Endodermal cell (in vitro differentiated cells): ENCODE data around the gene SAMD8. TPM values are rescaled to one million over a fixed set of nuclear protein-coding genes. Genes with fewer than 3 reads are reported as not detected.
A peak's percentile ranks its signal among the peaks of the same experiment; 100 is the strongest.
"Not testable (repeated sequence)": the region's sequence is repeated elsewhere in the genome, so short reads cannot be mapped to it uniquely, and the experiment has no call there.

Source experiments
- DNase-seq: peaks from one replicate; pipeline ENCODE4 v3.0.0-alpha.2; 2017
- H3K27ac ChIP-seq: 2 replicates; pipeline ENCODE4 v1.5.1; 2013; ENCODE audit warnings: mild to moderate bottlenecking, low read depth, low read length, moderate library complexity
- H3K27me3 ChIP-seq: 2 replicates; pipeline ENCODE4 v1.6.1; 2013; ENCODE audit warnings: mild to moderate bottlenecking, low read length, moderate library complexity; ENCODE audit not compliant: insufficient read depth, control insufficient read depth, poor library complexity, severe bottlenecking
- H3K36me3 ChIP-seq: 2 replicates; pipeline ENCODE4 v1.7.0; 2013; ENCODE audit warnings: mild to moderate bottlenecking, low read length, moderate library complexity; ENCODE audit not compliant: control insufficient read depth, insufficient read depth
- H3K4me1 ChIP-seq: one replicate; pipeline ENCODE4 v1.7.0; 2013; ENCODE audit warnings: low read length; ENCODE audit not compliant: control insufficient read depth, insufficient read depth
- H3K4me3 ChIP-seq: 2 replicates; pipeline ENCODE4 v1.5.1; 2013; ENCODE audit warnings: mild to moderate bottlenecking, low read length, moderate library complexity
- H3K9ac ChIP-seq: 2 replicates; pipeline ENCODE4 v1.6.1; 2013; ENCODE audit warnings: mild to moderate bottlenecking, low read length, moderate library complexity; ENCODE audit not compliant: poor library complexity, severe bottlenecking; ENCODE audit errors: extremely low read depth
- H3K9me3 ChIP-seq: 2 replicates; pipeline ENCODE4 v1.6.1; 2013; ENCODE audit warnings: mild to moderate bottlenecking, low read length, moderate library complexity; ENCODE audit not compliant: control insufficient read depth
- H3K27ac Mint-ChIP-seq: 2 replicates; pipeline ENCODE4 v1.8.0; 2020; ENCODE audit warnings: mixed read lengths
- H3K27me3 Mint-ChIP-seq: 2 replicates; pipeline ENCODE4 v1.8.0; 2021; ENCODE audit warnings: mild to moderate bottlenecking, mixed read lengths; ENCODE audit not compliant: insufficient read depth
- H3K36me3 Mint-ChIP-seq: 2 replicates; pipeline ENCODE4 v1.8.0; 2020; ENCODE audit warnings: low read depth, mixed read lengths
- H3K4me1 Mint-ChIP-seq: 2 replicates; pipeline ENCODE4 v1.8.0; 2020; ENCODE audit warnings: mixed read lengths
- H3K4me3 Mint-ChIP-seq: 2 replicates; pipeline ENCODE4 v1.8.0; 2020; ENCODE audit warnings: mild to moderate bottlenecking, moderate library complexity, mixed read lengths
- H3K9me3 Mint-ChIP-seq: 2 replicates; pipeline ENCODE4 v1.8.0; 2020; ENCODE audit warnings: mild to moderate bottlenecking, mixed read lengths
- CTCF ChIP-seq: fragments of 200-600 bp; sonication (generic); conservative IDR thresholded peaks from 2 replicates; pipeline ENCODE4 v1.5.0; 2021; ENCODE audit warnings: antibody characterized with exemption, mild to moderate bottlenecking
- WGBS, 2 experiments: methylation state at CpG; one replicate each; pipeline versions ENCODE4 v1.1.5 to v1.1.7; 2013; ENCODE audit warnings: missing lambda C conversion rate in 2 of 2, mixed read lengths in 1 of 2; ENCODE audit not compliant: insufficient coverage in 1 of 2, insufficient read length in 1 of 2; 5-methylcytosine and 5-hydroxymethylcytosine counted together
- total RNA-seq, 2 donors: library from RNA; stranded (reverse); fragmentation: NEBNext Ultra II Directional in 1 of 2; extraction: Animal tissue kit (Norgen Biotek cat#: 25700) in 1 of 2; gene quantifications; 2 replicates in 1 of 2; 3 replicates in 1 of 2; pipeline ENCODE4 v1.2.1, GENCODE V29; 2021

SAMD8 gene
- total RNA-seq, 2 donors from 2014 or later, result 25.9 to 31.7 TPM

- 96% methylated on average over 1 of the region's 1 CpG; no CpG with 5 or more reads in 1 of the 2 experiments for WGBS, 2 experiments
These were observed 91.0 kb downstream of the SAMD8 start for GRCh38 chr10:75202321-75203045.

GRCh38 chr10:75203046-75203620 lies 91.7 kb downstream of the SAMD8 start:
- H3K9ac ChIP-seq, H3K36me3 Mint-ChIP-seq, DNase-seq, H3K4me3 Mint-ChIP-seq, H3K9me3 ChIP-seq, H3K4me1 ChIP-seq, H3K27ac ChIP-seq, H3K27me3 ChIP-seq, H3K27ac Mint-ChIP-seq, H3K36me3 ChIP-seq, H3K4me3 ChIP-seq, H3K9me3 Mint-ChIP-seq, H3K27me3 Mint-ChIP-seq: not testable (repeated sequence)
- peaks cover 28% of the 10 kb centered on the region for H3K4me1 Mint-ChIP-seq
- WGBS, 2 experiments, result 88 to 95% methylated on average over 3 to 11 of the region's 11 CpGs

More at GRCh38 chr10:75202321-75203045, 91.0 kb downstream of the SAMD8 start:
- H3K27me3 Mint-ChIP-seq, result no peaks in the 10 kb centered on the region
- H3K27ac ChIP-seq, result no peak overlapping the region
- no peak overlapping the region for H3K4me3 ChIP-seq
- no peak overlapping the region for H3K4me3 Mint-ChIP-seq
- peaks cover 22% of the 10 kb centered on the region for H3K4me1 Mint-ChIP-seq
- H3K9me3 ChIP-seq, result no peaks in the 10 kb centered on the region
- no peak overlapping the region for H3K27ac Mint-ChIP-seq
- H3K9ac ChIP-seq, result no peak overlapping the region
- no peak for TF ChIP-seq CTCF
- H3K9me3 Mint-ChIP-seq, result no peaks in the 10 kb centered on the region
- DNase-seq, result peak; percentile 31
- H3K36me3 Mint-ChIP-seq, result no peaks in the 10 kb centered on the region
- no peaks in the 10 kb centered on the region for H3K27me3 ChIP-seq
- no peaks in the 10 kb centered on the region for H3K36me3 ChIP-seq
- peaks cover 5% of the 10 kb centered on the region for H3K4me1 ChIP-seq

GRCh38 chr10:75203724-75204123 lies 92.3 kb downstream of the SAMD8 start:
- H3K9me3 Mint-ChIP-seq, result no peaks in the 10 kb centered on the region
- Histone ChIP-seq H3K4me3 (no peak overlapping the region), H3K27me3 (no peaks in the 10 kb centered on the region), H3K27ac (no peak overlapping the region), H3K9me3 (no peaks in the 10 kb centered on the region), H3K9ac (no peak overlapping the region), H3K36me3 (no peaks in the 10 kb centered on the region), H3K4me1 (peaks cover 12% of the 10 kb centered on the region)
- 91 to 92% methylated on average over 4 to 5 of the region's 5 CpGs for WGBS, 2 experiments
- peaks cover 33% of the 10 kb centered on the region for H3K4me1 Mint-ChIP-seq
- H3K4me3 Mint-ChIP-seq, result no peak overlapping the region
- no peaks in the 10 kb centered on the region for H3K27me3 Mint-ChIP-seq
- no peaks in the 10 kb centered on the region for H3K36me3 Mint-ChIP-seq
- no peak overlapping the region for H3K27ac Mint-ChIP-seq
- peak; percentile 55 for DNase-seq
- no peak for TF ChIP-seq CTCF
